IPS-18a (cell line): ENCODE measurements around the gene NDUFA6.
A peak's percentile ranks its signal among the peaks of the same experiment; 100 is the strongest.
"Not testable (repeated sequence)": the region's sequence is repeated elsewhere in the genome, so short reads cannot be mapped to it uniquely, and the experiment has no call there.

Source experiments
- H3K27ac ChIP-seq: one replicate; pipeline ENCODE4 v1.5.1; 2013; ENCODE audit warnings: low read length
- H3K27me3 ChIP-seq: one replicate; pipeline ENCODE4 v1.6.1; 2013; ENCODE audit warnings: mild to moderate bottlenecking, low read length; ENCODE audit not compliant: control insufficient read depth, insufficient read depth
- H3K36me3 ChIP-seq: one replicate; pipeline ENCODE4 v1.6.1; 2013; ENCODE audit warnings: low read depth, low read length; ENCODE audit not compliant: control insufficient read depth
- H3K4me1 ChIP-seq: one replicate; pipeline ENCODE4 v1.6.1; 2013; ENCODE audit warnings: low read depth, low read length; ENCODE audit not compliant: control insufficient read depth
- H3K4me3 ChIP-seq: one replicate; pipeline ENCODE4 v1.5.1; 2013; ENCODE audit warnings: low read length
- H3K9ac ChIP-seq: one replicate; pipeline ENCODE4 v1.6.1; 2013; ENCODE audit warnings: mild to moderate bottlenecking, low read length, moderate library complexity
- H3K9me3 ChIP-seq: one replicate; pipeline ENCODE4 v1.6.1; 2013; ENCODE audit warnings: low read depth, low read length; ENCODE audit not compliant: control insufficient read depth

NDUFA6 gene

GRCh38 chr22:42108848-42109247 lies 18.3 kb upstream of the NDUFA6 start:
- Histone ChIP-seq H3K27me3 (peaks cover 6% of the 10 kb centered on the region), H3K9ac (no peak overlapping the region), H3K36me3 (no peaks in the 10 kb centered on the region), H3K9me3 (peaks cover 5% of the 10 kb centered on the region), H3K4me3 (no peak overlapping the region), H3K27ac (no peak overlapping the region), H3K4me1 (peaks cover 6% of the 10 kb centered on the region)

GRCh38 chr22:42104332-42104860 lies 13.8 kb upstream of the NDUFA6 start:
- not testable (repeated sequence) for H3K4me3 ChIP-seq, H3K27me3 ChIP-seq, H3K36me3 ChIP-seq, H3K27ac ChIP-seq, H3K9ac ChIP-seq, H3K4me1 ChIP-seq
- H3K9me3 ChIP-seq = peaks cover 11% of the 10 kb centered on the region

GRCh38 chr22:42101199-42101598 lies 10.6 kb upstream of the NDUFA6 start:
- Histone ChIP-seq H3K4me1 (no peaks in the 10 kb centered on the region), H3K27me3 (no peaks in the 10 kb centered on the region), H3K36me3 (no peaks in the 10 kb centered on the region), H3K9ac (no peak overlapping the region), H3K9me3 (peaks cover 11% of the 10 kb centered on the region), H3K27ac (no peak overlapping the region), H3K4me3 (no peak overlapping the region)

DNA sequence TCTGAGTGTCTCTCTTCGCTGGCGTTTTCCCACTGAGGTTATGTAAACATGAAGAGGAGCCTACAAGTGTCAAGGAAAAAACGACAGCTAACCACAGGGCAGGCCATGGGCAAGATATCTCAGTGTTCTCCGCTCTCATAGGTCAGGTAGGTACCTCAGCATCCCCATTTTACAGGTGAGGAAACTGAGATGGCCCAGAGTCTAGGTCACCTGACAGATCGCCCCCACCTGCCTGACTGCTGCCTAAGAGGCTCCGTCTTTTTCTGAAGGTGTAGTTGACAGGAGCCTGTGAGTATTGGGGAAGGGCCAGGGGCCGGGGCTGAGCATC lies 847 bp upstream of the NDUFA6 start:
- no peak overlapping the region for H3K27ac ChIP-seq
- peak overlapping the region; percentile 99 for H3K4me3 ChIP-seq
- peaks cover 4% of the 10 kb centered on the region for H3K4me1 ChIP-seq
- peaks cover 8% of the 10 kb centered on the region for H3K36me3 ChIP-seq
- H3K9ac ChIP-seq = peak overlapping the region; percentile 99
- peaks cover 10% of the 10 kb centered on the region for H3K27me3 ChIP-seq
- H3K9me3 ChIP-seq = no peaks in the 10 kb centered on the region

GRCh38 chr22:42086051-42086450 lies 4.5 kb downstream of the NDUFA6 start:
- no peak overlapping the region for H3K9ac ChIP-seq
- no peaks in the 10 kb centered on the region for H3K27me3 ChIP-seq
- no peak overlapping the region for H3K4me3 ChIP-seq
- no peaks in the 10 kb centered on the region for H3K9me3 ChIP-seq
- H3K36me3 ChIP-seq = peaks cover 31% of the 10 kb centered on the region
- no peaks in the 10 kb centered on the region for H3K4me1 ChIP-seq
- H3K27ac ChIP-seq = no peak overlapping the region

DNA sequence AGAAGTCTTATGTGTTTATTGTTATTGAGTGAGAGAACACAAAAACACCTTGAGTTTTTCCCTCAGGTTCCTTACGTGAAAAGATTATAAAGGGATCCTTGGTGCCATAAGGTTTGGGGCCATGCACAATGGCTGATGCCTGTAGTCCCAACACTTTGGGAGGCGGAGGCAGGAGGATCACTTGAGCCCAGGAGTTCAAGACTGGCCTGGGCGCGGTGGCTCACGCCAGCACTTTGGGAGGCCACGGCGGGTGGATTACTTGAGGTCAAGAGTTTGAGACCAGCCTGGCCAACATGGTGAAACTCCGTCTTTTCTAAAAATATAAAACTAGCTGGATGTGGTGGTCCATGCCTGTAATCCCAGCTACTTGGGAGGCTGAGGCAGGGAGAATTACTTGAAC lies 5.7 kb downstream of the NDUFA6 start:
- no peaks in the 10 kb centered on the region for H3K9me3 ChIP-seq
- peaks cover 31% of the 10 kb centered on the region for H3K36me3 ChIP-seq

GRCh38 chr22:42083119-42083518 lies 7.5 kb downstream of the NDUFA6 start:
- Histone ChIP-seq H3K27ac (no peak overlapping the region), H3K9me3 (no peaks in the 10 kb centered on the region), H3K27me3 (no peaks in the 10 kb centered on the region), H3K4me1 (no peaks in the 10 kb centered on the region), H3K36me3 (peaks cover 31% of the 10 kb centered on the region), H3K4me3 (no peak overlapping the region), H3K9ac (no peak overlapping the region)

More for the DNA sequence above, 5.7 kb downstream of the NDUFA6 start:
- Histone ChIP-seq H3K9ac (no peak overlapping the region), H3K4me3 (no peak overlapping the region), H3K27me3 (no peaks in the 10 kb centered on the region), H3K27ac (no peak overlapping the region), H3K4me1 (no peaks in the 10 kb centered on the region)

GRCh38 chr22:42080287-42080686 lies 10.3 kb downstream of the NDUFA6 start:
- Histone ChIP-seq H3K4me3 (peak overlapping the region; percentile 72), H3K9ac (peak overlapping the region; percentile 85), H3K9me3 (no peaks in the 10 kb centered on the region), H3K27ac (no peak overlapping the region), H3K4me1 (no peaks in the 10 kb centered on the region), H3K27me3 (no peaks in the 10 kb centered on the region), H3K36me3 (peaks cover 11% of the 10 kb centered on the region)

DNA sequence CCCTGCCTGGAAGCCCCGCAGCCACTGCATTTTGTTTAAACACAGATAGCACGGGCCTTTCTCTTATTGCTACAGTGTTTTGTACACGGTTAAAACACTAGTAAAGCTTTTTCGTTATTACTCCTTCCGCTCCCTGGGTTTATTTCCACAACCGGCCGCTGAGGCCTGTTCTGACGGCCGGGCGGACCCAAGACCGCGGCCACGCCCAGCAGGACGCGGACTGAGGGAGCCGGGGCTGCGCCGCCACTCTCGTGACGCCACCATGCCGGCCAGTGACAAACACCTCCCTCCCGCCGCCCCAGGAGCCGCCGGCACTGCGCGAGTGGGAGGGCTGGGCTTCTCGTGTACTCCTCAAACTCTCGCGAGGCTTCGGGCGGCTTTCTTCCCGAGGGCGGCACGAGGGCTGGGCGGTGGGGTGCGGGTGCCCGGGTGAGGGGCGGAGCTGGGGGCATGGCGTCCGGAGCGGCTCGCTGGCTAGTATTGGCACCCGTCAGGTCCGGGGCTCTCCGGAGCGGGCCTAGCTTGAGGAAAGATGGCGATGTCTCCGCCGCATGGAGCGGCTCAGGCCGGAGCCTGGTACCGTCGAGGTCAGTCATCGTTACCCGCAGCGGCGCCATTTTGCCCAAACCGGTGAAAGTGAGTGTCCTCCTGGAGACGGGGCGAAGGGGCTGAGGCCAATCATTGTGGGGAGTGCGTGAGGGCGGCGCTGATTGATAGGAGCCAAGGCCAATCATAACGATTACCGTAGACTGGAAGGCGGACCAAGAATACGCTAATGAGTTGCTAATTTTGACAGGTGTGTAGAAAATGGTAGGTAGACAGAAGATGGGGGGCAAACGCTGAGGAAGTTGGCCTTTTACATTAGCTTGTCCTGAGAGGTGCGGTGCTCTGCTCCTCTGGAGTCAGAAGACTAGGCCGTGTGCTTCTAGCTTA lies 11.0 kb downstream of the NDUFA6 start, which contains the start of gene SMDT1:
SMDT1 (plus strand) TSS at position 382 of the 933 bp plus-strand sequence; CDS start at position 451, 69 bp downstream.
- H3K9ac ChIP-seq = peak within 1 kb of the TSS; percentile 85
- H3K27ac ChIP-seq = peak within 1 kb of the TSS; percentile 70
- H3K36me3 ChIP-seq = peaks cover 5% of the 10 kb centered on the region
- no peaks in the 10 kb centered on the region for H3K9me3 ChIP-seq
- H3K4me3 ChIP-seq = peak within 1 kb of the TSS; percentile 72
- no peaks in the 10 kb centered on the region for H3K27me3 ChIP-seq
- H3K4me1 ChIP-seq = no peaks in the 10 kb centered on the region

DNA sequence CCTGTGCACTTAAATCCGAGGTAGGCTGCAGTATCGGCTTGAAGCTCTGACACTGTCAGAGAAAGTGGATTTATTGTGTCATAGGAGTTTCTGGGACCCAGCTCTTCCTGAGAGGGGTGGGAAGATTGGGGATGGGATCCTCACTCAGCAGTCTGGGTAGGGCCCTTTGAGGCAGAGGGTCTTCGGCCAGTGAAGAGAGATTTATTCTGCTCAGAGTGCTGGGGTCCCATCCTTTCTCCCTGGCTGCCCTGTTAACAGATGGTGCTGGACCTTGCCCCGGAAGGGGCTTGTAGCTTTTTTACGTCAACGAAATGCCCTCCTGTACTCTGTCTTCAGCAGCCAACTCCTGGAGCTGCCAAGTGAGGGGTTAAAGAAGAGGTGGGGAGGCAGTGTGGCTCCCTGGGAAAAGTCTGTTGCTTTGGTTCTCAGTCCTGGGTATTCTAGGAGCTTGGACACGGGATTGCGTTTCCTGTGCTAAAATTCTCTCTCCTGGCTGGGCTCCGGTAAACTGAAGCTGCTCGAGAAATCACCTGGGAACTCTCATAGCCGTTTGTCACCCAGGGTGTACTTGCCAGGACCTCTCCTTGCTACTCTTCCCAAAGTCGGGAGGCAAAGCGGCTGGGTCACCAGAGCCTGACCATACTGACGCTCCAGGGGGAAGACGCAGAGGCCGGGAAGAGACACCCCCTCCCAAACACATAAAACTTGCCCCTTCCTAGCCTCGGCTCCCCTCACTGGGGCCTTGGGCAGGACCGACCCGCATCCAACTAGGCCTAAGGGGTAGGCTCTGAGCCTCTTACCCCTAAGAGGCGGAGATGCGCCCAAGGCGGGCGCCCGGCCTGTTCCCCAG lies 11.9 kb downstream of the NDUFA6 start:
- Histone ChIP-seq H3K27ac (peak overlapping the region; percentile 1), H3K9ac (peak overlapping the region; percentile 85), H3K9me3 (no peaks in the 10 kb centered on the region), H3K36me3 (peaks cover 4% of the 10 kb centered on the region), H3K27me3 (peaks cover 2% of the 10 kb centered on the region), H3K4me1 (no peaks in the 10 kb centered on the region), H3K4me3 (peak overlapping the region; percentile 72)

DNA sequence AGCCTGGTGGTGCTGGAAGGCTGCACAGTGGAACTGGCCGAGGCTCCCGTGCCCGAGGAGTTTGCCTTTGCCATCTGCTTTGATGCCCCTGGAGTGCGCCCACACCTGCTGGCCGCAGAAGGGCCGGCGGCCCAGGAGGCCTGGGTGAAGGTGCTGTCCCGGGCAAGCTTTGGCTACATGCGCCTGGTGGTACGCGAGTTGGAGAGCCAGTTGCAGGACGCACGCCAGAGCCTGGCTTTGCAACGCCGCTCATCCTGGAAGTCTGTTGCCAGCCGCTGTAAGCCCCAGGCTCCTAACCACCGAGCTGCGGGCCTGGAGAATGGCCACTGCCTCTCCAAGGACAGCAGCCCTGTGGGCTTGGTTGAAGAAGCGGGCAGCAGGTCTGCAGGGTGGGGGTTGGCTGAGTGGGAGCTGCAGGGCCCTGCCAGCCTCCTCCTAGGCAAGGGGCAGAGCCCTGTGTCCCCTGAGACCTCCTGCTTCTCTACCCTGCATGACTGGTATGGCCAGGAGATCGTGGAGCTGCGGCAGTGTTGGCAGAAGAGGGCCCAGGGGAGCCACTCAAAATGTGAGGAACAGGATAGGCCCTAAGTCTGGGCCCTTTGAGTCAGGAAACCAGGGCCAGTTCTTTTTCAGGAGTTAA lies 13.0 kb downstream of the NDUFA6 start:
- Histone ChIP-seq H3K27ac (no peak overlapping the region), H3K9me3 (no peaks in the 10 kb centered on the region), H3K9ac (no peak overlapping the region), H3K4me1 (no peaks in the 10 kb centered on the region), H3K27me3 (peaks cover 13% of the 10 kb centered on the region), H3K4me3 (no peak overlapping the region), H3K36me3 (peaks cover 3% of the 10 kb centered on the region)
